ENCODE measurements around the gene FAM120B. TPM values are rescaled to one million over a fixed set of nuclear protein-coding genes. Genes with fewer than 3 reads are reported as not detected.
"Not testable (repeated sequence)": the region's sequence is repeated elsewhere in the genome, so short reads cannot be mapped to it uniquely, and the experiment has no call there.

The FAM120B gene
- total RNA-seq, 1 experiment from 2014 or later = 25.2 TPM

DNA sequence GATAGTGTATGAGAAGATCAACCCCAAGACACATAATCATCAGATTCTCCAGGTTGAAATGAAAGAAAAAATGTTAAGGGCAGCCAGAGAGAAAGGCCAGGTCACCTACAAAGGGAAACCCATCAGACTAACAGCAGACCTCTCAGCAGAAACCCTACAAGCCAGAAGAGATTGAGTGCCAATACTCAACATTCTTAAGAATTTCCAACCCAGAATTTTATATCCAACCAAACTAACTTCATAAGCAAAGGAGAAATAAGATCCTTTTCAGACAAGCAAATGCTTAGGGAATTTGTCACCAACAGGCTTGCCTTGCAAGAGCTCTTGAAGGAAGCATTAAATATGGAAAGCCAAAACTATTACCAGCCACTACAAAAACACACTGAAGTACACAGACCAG is 44.9 kb downstream of the FAM120B start:
- H3K27ac ChIP-seq (ENCODE audit: low read depth, low read length); BruUV-seq (replicated peaks); CTCF ChIA-PET; H3K4me1 ChIP-seq (ENCODE audit: control insufficient read depth in 1 of 2, insufficient read depth in 2 of 2, low read length in 2 of 2); H3K9me2 ChIP-seq (ENCODE audit: insufficient read depth); H2AFZ ChIP-seq (ENCODE audit: low read depth, low read length, poor library complexity, severe bottlenecking); H3K79me2 ChIP-seq (ENCODE audit: insufficient read depth, low read length); RAD21 ChIA-PET (ENCODE audit: low non-redundant PET in 1 of 2, low total read pairs in 2 of 2, uncharacterized antibody in 2 of 2, unreplicated experiment in 2 of 2); ATAC-seq; H4K20me1 ChIP-seq (ENCODE audit: insufficient read depth); POLR2A ChIA-PET; intact Hi-C loops (cut with micrococcal nuclease); DNase-seq (ENCODE audit: low read depth, low spot score); H3K4me3 ChIP-seq (replicated peaks in 1 of 2; ENCODE audit: low read depth in 1 of 2, low read length in 2 of 2); H3K27me3 ChIP-seq (ENCODE audit: insufficient read depth, low read length); H3K9ac ChIP-seq (ENCODE audit: low read length); H3K4me2 ChIP-seq (ENCODE audit: low read length); H3K9me3 ChIP-seq (ENCODE audit: control insufficient read depth in 1 of 2, insufficient read depth in 1 of 2, low read depth in 1 of 2, low read length in 2 of 2): not testable (repeated sequence)
- H3K36me3 ChIP-seq (ENCODE audit: control insufficient read depth in 1 of 2, insufficient read depth in 2 of 2, low read length in 2 of 2) = peaks cover 14 to 19% of the 10 kb centered on the region in 2 experiments

DNA sequence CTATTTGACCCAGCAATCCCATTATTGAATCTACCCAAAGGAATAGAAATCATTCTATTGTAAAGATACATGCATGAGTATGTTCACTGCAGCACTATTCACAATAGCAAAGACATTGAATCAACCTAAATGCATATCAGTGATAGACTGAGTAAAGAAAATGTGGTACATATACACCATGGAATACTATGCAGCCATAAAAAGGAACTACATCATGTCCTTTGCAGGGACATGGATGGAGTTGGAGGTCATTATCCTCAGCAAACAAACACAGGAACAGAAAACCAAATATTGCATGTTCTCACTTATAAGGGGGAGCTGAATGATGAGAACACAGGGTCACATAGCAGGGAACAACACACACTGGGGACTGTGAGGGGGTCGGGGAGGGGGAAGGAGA is 48.6 kb downstream of the FAM120B start:
- H3K36me3 ChIP-seq (ENCODE audit: control insufficient read depth in 1 of 2, insufficient read depth in 2 of 2, low read length in 2 of 2) = peaks cover 6 to 11% of the 10 kb centered on the region in 2 experiments; a peak in 3 of 4 replicates
- intact Hi-C loops (cut with micrococcal nuclease); H2AFZ ChIP-seq (ENCODE audit: low read depth, low read length, poor library complexity, severe bottlenecking); H3K79me2 ChIP-seq (ENCODE audit: insufficient read depth, low read length); H3K4me3 ChIP-seq (replicated peaks in 1 of 2; ENCODE audit: low read depth in 1 of 2, low read length in 2 of 2); ATAC-seq; CTCF ChIA-PET; H3K27me3 ChIP-seq (ENCODE audit: insufficient read depth, low read length); H3K4me1 ChIP-seq (ENCODE audit: control insufficient read depth in 1 of 2, insufficient read depth in 2 of 2, low read length in 2 of 2); H3K27ac ChIP-seq (ENCODE audit: low read depth, low read length); H3K9me2 ChIP-seq (ENCODE audit: insufficient read depth); H3K9me3 ChIP-seq (ENCODE audit: control insufficient read depth in 1 of 2, insufficient read depth in 1 of 2, low read depth in 1 of 2, low read length in 2 of 2); RAD21 ChIA-PET (ENCODE audit: low non-redundant PET in 1 of 2, low total read pairs in 2 of 2, uncharacterized antibody in 2 of 2, unreplicated experiment in 2 of 2); H3K9ac ChIP-seq (ENCODE audit: low read length); POLR2A ChIA-PET; H4K20me1 ChIP-seq (ENCODE audit: insufficient read depth); H3K4me2 ChIP-seq (ENCODE audit: low read length); BruUV-seq (replicated peaks); DNase-seq (ENCODE audit: low read depth, low spot score): not testable (repeated sequence)

DNA sequence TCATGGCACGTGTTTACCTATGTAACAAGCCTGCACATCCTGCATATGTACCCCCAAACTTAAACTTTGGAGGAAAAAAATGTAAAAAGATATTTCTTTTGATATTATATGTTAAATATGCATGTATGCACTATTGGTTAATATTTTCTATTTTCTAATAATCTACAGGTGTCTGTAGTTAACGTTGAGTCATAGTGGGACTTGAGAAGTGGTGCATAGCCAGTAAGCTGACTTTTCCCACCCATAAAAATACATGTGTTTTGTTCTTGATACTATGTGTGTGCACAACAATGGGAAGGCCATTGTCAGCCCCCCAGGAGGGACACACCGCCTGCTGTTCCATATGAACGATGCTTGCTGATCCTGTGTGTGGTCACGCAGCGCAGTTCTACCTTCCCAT is 49.1 kb downstream of the FAM120B start:
- intact Hi-C loops (cut with micrococcal nuclease) = no loop called here
- DNase-seq (ENCODE audit: low read depth, low spot score) (no peak), ATAC-seq (no peak)
- POLR2A ChIA-PET = no interaction called here
- no peak overlapping the region for H3K27ac ChIP-seq (ENCODE audit: low read depth, low read length)
- BruUV-seq (replicated peaks) = no TSS peak
- H4K20me1 ChIP-seq (ENCODE audit: insufficient read depth) = no peaks in the 10 kb centered on the region
- H3K4me2 ChIP-seq (ENCODE audit: low read length) = no peak overlapping the region
- H3K27me3 ChIP-seq (ENCODE audit: insufficient read depth, low read length) = no peaks in the 10 kb centered on the region
- H3K4me1 ChIP-seq (ENCODE audit: control insufficient read depth in 1 of 2, insufficient read depth in 2 of 2, low read length in 2 of 2) = no peaks in the 10 kb centered on the region
- RAD21 ChIA-PET (ENCODE audit: low non-redundant PET in 1 of 2, low total read pairs in 2 of 2, uncharacterized antibody in 2 of 2, unreplicated experiment in 2 of 2) = no interaction called here
- no peaks in the 10 kb centered on the region for H3K79me2 ChIP-seq (ENCODE audit: insufficient read depth, low read length)
- H3K36me3 ChIP-seq (ENCODE audit: control insufficient read depth in 1 of 2, insufficient read depth in 2 of 2, low read length in 2 of 2) = peaks cover 6% of the 10 kb centered on the region in 2 experiments; a peak in 3 of 4 replicates
- H3K9me2 ChIP-seq (ENCODE audit: insufficient read depth) = no peaks in the 10 kb centered on the region
- no peak overlapping the region for H3K9ac ChIP-seq (ENCODE audit: low read length)
- H3K9me3 ChIP-seq (ENCODE audit: control insufficient read depth in 1 of 2, insufficient read depth in 1 of 2, low read depth in 1 of 2, low read length in 2 of 2) = no peaks in the 10 kb centered on the region; a peak in 1 of 4 replicates
- CTCF ChIA-PET = no interaction called here
- no peak overlapping the region for H2AFZ ChIP-seq (ENCODE audit: low read depth, low read length, poor library complexity, severe bottlenecking)
- H3K4me3 ChIP-seq (replicated peaks in 1 of 2; ENCODE audit: low read depth in 1 of 2, low read length in 2 of 2) = no peak overlapping the region
- TF ChIP-seq JUND (IDR thresholded peaks at IDR 0.05) (no peak), SRF (IDR thresholded peaks at IDR 0.05; ENCODE audit: low read depth) (no peak), CEBPB (IDR thresholded peaks at IDR 0.05; ENCODE audit: low read depth) (no peak), TCF7L2 (IDR thresholded peaks at IDR 0.05; ENCODE audit: borderline replicate concordance, extremely low read depth, insufficient read depth, insufficient read length) (no peak), POLR2AphosphoS5 (IDR thresholded peaks at IDR 0.05; ENCODE audit: low read depth, low read length) (no peak), EZH2phosphoT487 (IDR thresholded peaks at IDR 0.05; ENCODE audit: borderline replicate concordance) (no peak), POLR2A (IDR thresholded peaks at IDR 0.05; ENCODE audit: borderline replicate concordance, extremely low read depth, insufficient read depth, insufficient read length) (no peak), SP1 (IDR thresholded peaks at IDR 0.05; ENCODE audit: low read depth) (no peak)
- TF ChIP-seq, protein P1, sequence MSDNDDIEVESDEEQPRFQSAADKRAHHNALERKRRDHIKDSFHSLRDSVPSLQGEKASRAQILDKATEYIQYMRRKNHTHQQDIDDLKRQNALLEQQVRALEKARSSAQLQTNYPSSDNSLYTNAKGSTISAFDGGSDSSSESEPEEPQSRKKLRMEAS (IDR thresholded peaks at IDR 0.05) = no peak
- TF ChIP-seq, protein P2, sequence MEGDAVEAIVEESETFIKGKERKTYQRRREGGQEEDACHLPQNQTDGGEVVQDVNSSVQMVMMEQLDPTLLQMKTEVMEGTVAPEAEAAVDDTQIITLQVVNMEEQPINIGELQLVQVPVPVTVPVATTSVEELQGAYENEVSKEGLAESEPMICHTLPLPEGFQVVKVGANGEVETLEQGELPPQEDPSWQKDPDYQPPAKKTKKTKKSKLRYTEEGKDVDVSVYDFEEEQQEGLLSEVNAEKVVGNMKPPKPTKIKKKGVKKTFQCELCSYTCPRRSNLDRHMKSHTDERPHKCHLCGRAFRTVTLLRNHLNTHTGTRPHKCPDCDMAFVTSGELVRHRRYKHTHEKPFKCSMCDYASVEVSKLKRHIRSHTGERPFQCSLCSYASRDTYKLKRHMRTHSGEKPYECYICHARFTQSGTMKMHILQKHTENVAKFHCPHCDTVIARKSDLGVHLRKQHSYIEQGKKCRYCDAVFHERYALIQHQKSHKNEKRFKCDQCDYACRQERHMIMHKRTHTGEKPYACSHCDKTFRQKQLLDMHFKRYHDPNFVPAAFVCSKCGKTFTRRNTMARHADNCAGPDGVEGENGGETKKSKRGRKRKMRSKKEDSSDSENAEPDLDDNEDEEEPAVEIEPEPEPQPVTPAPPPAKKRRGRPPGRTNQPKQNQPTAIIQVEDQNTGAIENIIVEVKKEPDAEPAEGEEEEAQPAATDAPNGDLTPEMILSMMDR (IDR thresholded peaks at IDR 0.05 in 2 of 3, conservative IDR thresholded peaks at IDR 0.05 in 1 of 3; ENCODE audit: borderline replicate concordance in 1 of 3, insufficient read depth in 1 of 3, low read depth in 2 of 3, low read length in 2 of 3) = no peak

All from HCT116 (cell line).